Ishikawa (cell line): ENCODE measurements around the gene PDAP1.

Experiments
- CEBPB ChIP-seq: IDR thresholded peaks from 2 replicates; pipeline ENCODE4 v1.6.1; 2012
- CREB1 ChIP-seq: IDR thresholded peaks from 2 replicates; pipeline ENCODE4 v1.6.1; 2012; ENCODE audit warnings: low read depth
- EGR1 ChIP-seq: IDR thresholded peaks from 2 replicates; pipeline ENCODE4 v1.6.1; 2012
- EP300 ChIP-seq: IDR thresholded peaks from 2 replicates; pipeline ENCODE4 v1.6.1; 2012; ENCODE audit warnings: borderline replicate concordance
- FOXM1 ChIP-seq: IDR thresholded peaks from 2 replicates; pipeline ENCODE4 v1.6.1; 2012; ENCODE audit warnings: low read depth, borderline replicate concordance
- NFIC ChIP-seq: IDR thresholded peaks from 2 replicates; pipeline ENCODE4 v1.6.1; 2012
- RAD21 ChIP-seq: IDR thresholded peaks from 2 replicates; pipeline ENCODE4 v1.6.1; 2012; ENCODE audit warnings: low read depth
- TAF1 ChIP-seq: IDR thresholded peaks from 2 replicates; pipeline ENCODE4 v1.6.1; 2012; ENCODE audit warnings: low read depth, mild to moderate bottlenecking
- TCF12 ChIP-seq: IDR thresholded peaks from 2 replicates; pipeline ENCODE4 v1.6.1; 2012; ENCODE audit warnings: low read depth
- TEAD4 ChIP-seq: IDR thresholded peaks from 2 replicates; pipeline ENCODE4 v1.6.1; 2012
- USF1 ChIP-seq: IDR thresholded peaks from 2 replicates; pipeline ENCODE4 v1.6.1; 2012
- YY1 ChIP-seq: IDR thresholded peaks from 2 replicates; pipeline ENCODE4 v1.6.1; 2012; ENCODE audit warnings: low read depth
- ZBTB7A ChIP-seq: IDR thresholded peaks from 2 replicates; pipeline ENCODE4 v1.6.1; 2012; ENCODE audit warnings: low read depth
- TF ChIP-seq, protein P1 (sequence below): IDR thresholded peaks from 2 replicates; pipeline ENCODE4 v1.6.1; 2012; ENCODE audit warnings: low read depth, mild to moderate bottlenecking
- TF ChIP-seq, protein P2 (sequence below): IDR thresholded peaks from 2 replicates; pipeline ENCODE4 v1.6.1; 2012

Gene PDAP1

GRCh38 chr7:99420986-99421385, 12.6 kb upstream of the PDAP1 start:
- TF ChIP-seq, protein P1, sequence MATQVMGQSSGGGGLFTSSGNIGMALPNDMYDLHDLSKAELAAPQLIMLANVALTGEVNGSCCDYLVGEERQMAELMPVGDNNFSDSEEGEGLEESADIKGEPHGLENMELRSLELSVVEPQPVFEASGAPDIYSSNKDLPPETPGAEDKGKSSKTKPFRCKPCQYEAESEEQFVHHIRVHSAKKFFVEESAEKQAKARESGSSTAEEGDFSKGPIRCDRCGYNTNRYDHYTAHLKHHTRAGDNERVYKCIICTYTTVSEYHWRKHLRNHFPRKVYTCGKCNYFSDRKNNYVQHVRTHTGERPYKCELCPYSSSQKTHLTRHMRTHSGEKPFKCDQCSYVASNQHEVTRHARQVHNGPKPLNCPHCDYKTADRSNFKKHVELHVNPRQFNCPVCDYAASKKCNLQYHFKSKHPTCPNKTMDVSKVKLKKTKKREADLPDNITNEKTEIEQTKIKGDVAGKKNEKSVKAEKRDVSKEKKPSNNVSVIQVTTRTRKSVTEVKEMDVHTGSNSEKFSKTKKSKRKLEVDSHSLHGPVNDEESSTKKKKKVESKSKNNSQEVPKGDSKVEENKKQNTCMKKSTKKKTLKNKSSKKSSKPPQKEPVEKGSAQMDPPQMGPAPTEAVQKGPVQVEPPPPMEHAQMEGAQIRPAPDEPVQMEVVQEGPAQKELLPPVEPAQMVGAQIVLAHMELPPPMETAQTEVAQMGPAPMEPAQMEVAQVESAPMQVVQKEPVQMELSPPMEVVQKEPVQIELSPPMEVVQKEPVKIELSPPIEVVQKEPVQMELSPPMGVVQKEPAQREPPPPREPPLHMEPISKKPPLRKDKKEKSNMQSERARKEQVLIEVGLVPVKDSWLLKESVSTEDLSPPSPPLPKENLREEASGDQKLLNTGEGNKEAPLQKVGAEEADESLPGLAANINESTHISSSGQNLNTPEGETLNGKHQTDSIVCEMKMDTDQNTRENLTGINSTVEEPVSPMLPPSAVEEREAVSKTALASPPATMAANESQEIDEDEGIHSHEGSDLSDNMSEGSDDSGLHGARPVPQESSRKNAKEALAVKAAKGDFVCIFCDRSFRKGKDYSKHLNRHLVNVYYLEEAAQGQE = no peak
- no peak for TF ChIP-seq USF1
- no peak; the same call in 1 of the 2 replicates for TF ChIP-seq TCF12
- no peak for TF ChIP-seq EGR1
- no peak for TF ChIP-seq TAF1
- no peak for TF ChIP-seq NFIC
- TF ChIP-seq, protein P2, sequence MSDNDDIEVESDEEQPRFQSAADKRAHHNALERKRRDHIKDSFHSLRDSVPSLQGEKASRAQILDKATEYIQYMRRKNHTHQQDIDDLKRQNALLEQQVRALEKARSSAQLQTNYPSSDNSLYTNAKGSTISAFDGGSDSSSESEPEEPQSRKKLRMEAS = no peak

DNA sequence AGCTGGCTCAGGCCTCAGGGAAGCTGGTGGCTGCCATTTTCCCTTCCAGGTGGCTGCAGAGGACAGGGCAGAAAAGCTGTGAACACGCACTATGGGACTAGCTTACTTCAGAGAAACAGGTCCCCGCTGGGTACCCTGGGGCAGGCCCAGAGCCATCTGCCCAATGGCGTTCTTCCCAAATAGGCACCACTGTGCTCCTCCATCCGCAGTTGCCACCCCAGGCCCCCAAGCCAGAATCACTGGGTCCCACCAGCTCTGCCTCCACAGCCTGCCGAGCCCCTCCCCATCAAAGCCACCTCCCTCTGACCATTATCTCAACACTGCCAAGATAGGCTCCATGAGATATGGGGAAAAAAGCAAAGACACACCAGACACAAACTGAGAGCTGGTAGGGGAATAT, 11.8 kb upstream of the PDAP1 start:
- TF ChIP-seq TAF1 = no peak
- TF ChIP-seq NFIC = no peak
- TF ChIP-seq FOXM1 = no peak
- TF ChIP-seq, protein P1 = no peak
- TF ChIP-seq TEAD4 = no peak
- TF ChIP-seq RAD21 = no peak
- no peak for TF ChIP-seq CEBPB
- TF ChIP-seq TCF12 = no peak
- no peak for TF ChIP-seq CREB1
- TF ChIP-seq EGR1 = no peak
- TF ChIP-seq, protein P2 = no peak
- TF ChIP-seq USF1 = no peak

DNA sequence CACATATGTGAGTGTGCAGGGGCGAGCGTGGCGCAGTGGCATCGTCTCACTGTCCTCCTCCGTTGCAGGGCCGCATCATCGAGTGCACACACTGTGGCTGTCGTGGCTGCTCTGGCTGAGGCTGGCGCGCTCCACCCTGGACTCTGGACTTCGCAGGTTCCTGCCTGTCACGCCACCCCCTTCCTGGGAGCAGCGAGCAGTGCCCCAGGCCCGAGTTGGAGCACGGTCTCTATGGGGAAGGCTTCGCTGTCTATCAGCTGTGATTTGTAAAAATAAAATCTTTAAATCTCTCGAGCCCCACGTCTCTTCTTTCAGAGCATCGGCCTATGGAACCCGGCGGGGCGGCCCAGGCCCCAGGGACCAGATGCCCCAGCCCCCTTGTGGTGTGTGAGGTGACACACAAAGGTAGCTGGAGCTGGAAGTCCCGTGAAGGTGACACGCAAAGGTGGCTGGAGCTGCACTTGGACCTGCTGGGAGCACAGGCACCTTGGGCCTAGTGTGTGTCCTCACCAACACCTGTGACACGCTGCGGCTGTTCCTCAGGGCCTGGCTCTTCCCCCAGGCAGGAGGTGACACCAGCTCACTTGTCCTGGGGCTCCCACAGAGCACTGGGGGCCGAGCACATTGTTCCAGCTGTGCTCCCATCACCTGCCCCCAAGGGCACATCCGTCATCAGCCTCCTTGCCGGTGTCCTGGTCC, 11.1 kb upstream of the PDAP1 start:
- TF ChIP-seq EGR1 (no peak), CEBPB (no peak), CREB1 (no peak), YY1 (no peak)

- TF ChIP-seq, protein P1 = no peak
- TF ChIP-seq NFIC (no peak), YY1 (no peak), CEBPB (no peak), RAD21 (no peak), CREB1 (no peak), FOXM1 (no peak), TEAD4 (no peak), TAF1 (no peak), EGR1 (no peak), ZBTB7A (no peak), EP300 (no peak), TCF12 (no peak), USF1 (no peak)
- TF ChIP-seq, protein P2 = no peak
Measured at GRCh38 chr7:99418260-99418659, 9.9 kb upstream of the PDAP1 start.
